SHP77 treated with DMSO at 0.1 percent for 48 hours (cell line): ENCODE measurements around the gene OSBPL1A.

Experiments used
- DNase-seq: peaks from one replicate; lab custom pipeline; 2025; lab: John Stamatoyannopoulos, UW

The OSBPL1A gene

GRCh38 chr18:24267878-24268277 is 129.7 kb downstream of the OSBPL1A start:
- DNase-seq = no peak

GRCh38 chr18:24266131-24266530 is 131.5 kb downstream of the OSBPL1A start:
- no peak for DNase-seq

GRCh38 chr18:24265502-24266064 is 132.0 kb downstream of the OSBPL1A start:
- DNase-seq = no peak

- DNase-seq = no peak
Measured at GRCh38 chr18:24263050-24263449, 134.6 kb downstream of the OSBPL1A start.

- no peak for DNase-seq
Measured at GRCh38 chr18:24262087-24262486, 135.5 kb downstream of the OSBPL1A start.

- DNase-seq = no peak
Measured at GRCh38 chr18:24259869-24260641, 137.6 kb downstream of the OSBPL1A start.

- no peak for DNase-seq
Measured at GRCh38 chr18:24254071-24254470, 143.6 kb downstream of the OSBPL1A start.

GRCh38 chr18:24249716-24250115 is 147.9 kb downstream of the OSBPL1A start:
- DNase-seq = no peak

GRCh38 chr18:24248359-24248758 is 149.3 kb downstream of the OSBPL1A start:
- DNase-seq = no peak

GRCh38 chr18:24246143-24246542 is 151.5 kb downstream of the OSBPL1A start:
- no peak for DNase-seq

GRCh38 chr18:24244698-24245097 is 152.9 kb downstream of the OSBPL1A start:
- no peak for DNase-seq

GRCh38 chr18:24243677-24244076 is 153.9 kb downstream of the OSBPL1A start:
- DNase-seq = no peak

- no peak for DNase-seq
Measured at GRCh38 chr18:24239341-24239740, 158.3 kb downstream of the OSBPL1A start.

GRCh38 chr18:24238387-24238786 is 159.2 kb downstream of the OSBPL1A start:
- no peak for DNase-seq

GRCh38 chr18:24234850-24235418 is 162.7 kb downstream of the OSBPL1A start:
- DNase-seq = no peak

- no peak for DNase-seq
Measured at GRCh38 chr18:24234330-24234729, 163.3 kb downstream of the OSBPL1A start.

- no peak for DNase-seq
Measured at GRCh38 chr18:24232800-24233199, 164.8 kb downstream of the OSBPL1A start.

- no peak for DNase-seq
Measured at GRCh38 chr18:24231773-24232735, 165.6 kb downstream of the OSBPL1A start.

- no peak for DNase-seq
Measured at GRCh38 chr18:24230766-24231165, 166.9 kb downstream of the OSBPL1A start.

GRCh38 chr18:24228667-24229041 is 169.0 kb downstream of the OSBPL1A start:
- DNase-seq = no peak

GRCh38 chr18:24227977-24228666 is 169.5 kb downstream of the OSBPL1A start:
- DNase-seq = no peak

GRCh38 chr18:24220318-24220688 is 177.3 kb downstream of the OSBPL1A start:
- no peak for DNase-seq
